Caco-2 (cell line): ENCODE data around the gene GPR37L1. TPM values are rescaled to one million over a fixed set of nuclear protein-coding genes. Genes with fewer than 3 reads are reported as not detected.

Source experiments
- BruUV-seq: library from RNA; stranded (reverse); fragments of 400-500 nt; replicated peaks from 2 replicates; lab custom pipeline; 2021; lab: Mats Ljungman, UMichigan
- CTCF ChIA-PET: fragments of 300-600 bp; sonication (Branson Sonifier 250); formaldehyde crosslinking; loops from one replicate; lab custom pipeline; 2022; ENCODE audit warnings: antibody characterized with exemption; lab: Charles Lee
- POLR2A ChIA-PET: fragments of 300-600 bp; sonication (Branson Sonifier 250); formaldehyde crosslinking; loops from one replicate; lab custom pipeline; 2022; ENCODE audit warnings: antibody characterized with exemption; lab: Charles Lee
- DNase-seq, 2 experiments: peaks; one replicate each; pipeline versions ENCODE4 v3.0.0 to v3.0.0-alpha.2; 2020 to 2022
- H3K27me3 ChIP-seq: replicated peaks from 2 replicates; pipeline ENCODE4 v1.6.0; 2011; ENCODE audit warnings: low read length; ENCODE audit not compliant: control insufficient read depth, insufficient read depth
- H3K36me3 ChIP-seq: 2 replicates; pipeline ENCODE4 v1.5.1; 2011; ENCODE audit warnings: low read length; ENCODE audit not compliant: control insufficient read depth, insufficient read depth
- H3K4me1 ChIP-seq: fragments of 250-450 bp; sonication (Bioruptor Pico); 2 replicates; pipeline ENCODE4 v1.5.1; 2020; ENCODE audit warnings: mild to moderate bottlenecking
- H3K4me3 ChIP-seq: 2 replicates; pipeline ENCODE4 v1.5.1; 2011; ENCODE audit warnings: low read depth, mild to moderate bottlenecking, control low read depth, low read length
- H3K9me3 ChIP-seq: fragments of 250-450 bp; sonication (Bioruptor Pico); 2 replicates; pipeline ENCODE4 v1.5.1; 2020; ENCODE audit warnings: mild to moderate bottlenecking, moderate library complexity
- H3K27ac Mint-ChIP-seq: one replicate; pipeline ENCODE4 v1.8.0; 2022; ENCODE audit warnings: mixed read lengths; ENCODE audit not compliant: unreplicated experiment
- H3K27me3 Mint-ChIP-seq: one replicate; pipeline ENCODE4 v1.8.0; 2022; ENCODE audit warnings: mixed read lengths; ENCODE audit not compliant: insufficient read depth, unreplicated experiment
- H3K36me3 Mint-ChIP-seq: one replicate; pipeline ENCODE4 v1.8.0; 2022; ENCODE audit warnings: mild to moderate bottlenecking, mixed read lengths; ENCODE audit not compliant: insufficient read depth, unreplicated experiment
- H3K4me1 Mint-ChIP-seq: one replicate; pipeline ENCODE4 v1.8.0; 2022; ENCODE audit warnings: low read depth, mixed read lengths; ENCODE audit not compliant: unreplicated experiment
- H3K4me3 Mint-ChIP-seq: one replicate; pipeline ENCODE4 v1.8.0; 2022; ENCODE audit warnings: mild to moderate bottlenecking, moderate library complexity, mixed read lengths; ENCODE audit not compliant: unreplicated experiment
- H3K9me3 Mint-ChIP-seq: one replicate; pipeline ENCODE4 v1.8.0; 2022; ENCODE audit warnings: mixed read lengths; ENCODE audit not compliant: unreplicated experiment
- CTCF ChIP-seq, 2 experiments: fragments of 200-600 bp in 1 of 2; IDR thresholded peaks; 1 replicate in 1 of 2; 2 replicates in 1 of 2; pipeline versions ENCODE4 v1.5.1 to v1.8.0; 2011 to 2022; ENCODE audit warnings: antibody characterized with exemption in 1 of 2, control low read depth in 1 of 2, inconsistent platforms in 1 of 2, low read depth in 1 of 2, low read length in 1 of 2, mild to moderate bottlenecking in 1 of 2, moderate library complexity in 1 of 2; ENCODE audit not compliant: insufficient read depth in 1 of 2, severe bottlenecking in 1 of 2, unreplicated experiment in 1 of 2
- intact Hi-C: fragments of 100-400 bp; cut with micrococcal nuclease; formaldehyde crosslinking; loops from one replicate; pipeline ENCODE4 v1.10.0; 2022; ENCODE audit not compliant: unreplicated experiment
- total RNA-seq: library from RNA; stranded (reverse); gene quantifications from 2 replicates; pipeline ENCODE4 v1.2.3, GENCODE V29; 2022

The GPR37L1 gene
- total RNA-seq, 1 experiment from 2014 or later, result 0.07 TPM

DNA sequence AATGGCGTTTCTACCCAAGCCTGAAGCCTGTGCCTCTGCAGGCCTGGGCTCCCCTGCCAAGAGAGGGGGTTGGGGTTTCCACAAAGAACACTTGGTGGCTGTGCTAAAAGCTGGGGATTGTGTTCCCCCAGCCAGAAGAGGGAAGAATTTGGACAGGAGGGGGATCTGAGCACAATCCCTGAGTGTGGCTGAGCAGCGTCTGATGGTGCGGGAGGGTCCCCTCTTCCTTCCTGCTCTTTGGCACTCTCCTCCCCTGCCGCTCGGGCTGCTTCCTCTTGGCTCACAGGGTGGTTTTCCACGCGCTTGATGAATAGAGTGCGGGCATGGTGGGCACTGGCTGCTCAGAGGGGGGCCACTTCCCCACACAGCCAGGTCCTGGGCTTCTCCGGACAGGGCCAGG is 3.7 kb downstream of the GPR37L1 start:
- BruUV-seq, result no TSS peak
- no peaks in the 10 kb centered on the region for H3K36me3 Mint-ChIP-seq
- CTCF ChIA-PET, result no interaction called here

DNA sequence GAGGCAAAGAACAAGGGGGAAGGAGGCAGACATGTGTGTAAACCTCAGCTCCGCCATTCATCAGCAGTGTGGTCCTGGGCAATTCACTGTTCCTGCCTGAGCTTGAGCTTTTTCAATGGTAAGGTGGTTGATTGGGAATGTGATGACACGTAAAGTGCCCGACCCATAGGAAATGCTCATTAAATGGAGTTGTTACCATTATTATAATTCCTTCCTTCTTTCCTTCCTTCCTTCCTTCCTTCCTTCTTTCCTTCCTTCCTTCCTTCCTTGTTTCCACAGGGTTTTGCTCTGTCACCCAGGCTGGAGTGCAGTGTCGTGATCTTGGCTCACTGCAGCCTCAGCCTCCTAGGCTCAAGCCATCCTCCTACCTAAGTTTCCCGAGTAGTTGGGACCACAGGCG is 4.3 kb downstream of the GPR37L1 start:
- BruUV-seq, result no TSS peak
- H3K27me3 ChIP-seq, result no peaks in the 10 kb centered on the region
- intact Hi-C loops, result no loop called here
- peaks cover 10% of the 10 kb centered on the region for H3K4me1 ChIP-seq
- H3K9me3 ChIP-seq, result no peaks in the 10 kb centered on the region
- Mint-ChIP-seq H3K4me1 (no peaks in the 10 kb centered on the region), H3K27me3 (no peaks in the 10 kb centered on the region), H3K9me3 (no peaks in the 10 kb centered on the region), H3K27ac (no peak overlapping the region), H3K36me3 (no peaks in the 10 kb centered on the region), H3K4me3 (no peak overlapping the region)
- POLR2A ChIA-PET, result no interaction called here
- H3K36me3 ChIP-seq, result no peaks in the 10 kb centered on the region
- no peak overlapping the region for H3K4me3 ChIP-seq
- no peak for DNase-seq
- CTCF ChIA-PET, result no interaction called here
- TF ChIP-seq CTCF (IDR thresholded peaks at IDR 0.05; ENCODE audit: insufficient read depth in 1 of 2, low read depth in 1 of 2, low read length in 1 of 2, severe bottlenecking in 1 of 2, unreplicated experiment in 1 of 2), result no peak

More for the DNA sequence above, 3.7 kb downstream of the GPR37L1 start:
- H3K4me1 Mint-ChIP-seq, result no peaks in the 10 kb centered on the region
- H3K27ac Mint-ChIP-seq, result no peak overlapping the region
- Histone ChIP-seq H3K9me3 (no peaks in the 10 kb centered on the region), H3K36me3 (no peaks in the 10 kb centered on the region), H3K27me3 (no peaks in the 10 kb centered on the region), H3K4me1 (peaks cover 5% of the 10 kb centered on the region; the same call in 1 of the 2 replicates), H3K4me3 (no peak overlapping the region)
- H3K4me3 Mint-ChIP-seq, result no peak overlapping the region
- intact Hi-C loops, result no loop called here
- no peaks in the 10 kb centered on the region for H3K9me3 Mint-ChIP-seq
- TF ChIP-seq CTCF (IDR thresholded peaks at IDR 0.05; ENCODE audit: insufficient read depth in 1 of 2, low read depth in 1 of 2, low read length in 1 of 2, severe bottlenecking in 1 of 2, unreplicated experiment in 1 of 2), result no peak
- POLR2A ChIA-PET, result no interaction called here
- H3K27me3 Mint-ChIP-seq, result no peaks in the 10 kb centered on the region
- no peak for DNase-seq

DNA sequence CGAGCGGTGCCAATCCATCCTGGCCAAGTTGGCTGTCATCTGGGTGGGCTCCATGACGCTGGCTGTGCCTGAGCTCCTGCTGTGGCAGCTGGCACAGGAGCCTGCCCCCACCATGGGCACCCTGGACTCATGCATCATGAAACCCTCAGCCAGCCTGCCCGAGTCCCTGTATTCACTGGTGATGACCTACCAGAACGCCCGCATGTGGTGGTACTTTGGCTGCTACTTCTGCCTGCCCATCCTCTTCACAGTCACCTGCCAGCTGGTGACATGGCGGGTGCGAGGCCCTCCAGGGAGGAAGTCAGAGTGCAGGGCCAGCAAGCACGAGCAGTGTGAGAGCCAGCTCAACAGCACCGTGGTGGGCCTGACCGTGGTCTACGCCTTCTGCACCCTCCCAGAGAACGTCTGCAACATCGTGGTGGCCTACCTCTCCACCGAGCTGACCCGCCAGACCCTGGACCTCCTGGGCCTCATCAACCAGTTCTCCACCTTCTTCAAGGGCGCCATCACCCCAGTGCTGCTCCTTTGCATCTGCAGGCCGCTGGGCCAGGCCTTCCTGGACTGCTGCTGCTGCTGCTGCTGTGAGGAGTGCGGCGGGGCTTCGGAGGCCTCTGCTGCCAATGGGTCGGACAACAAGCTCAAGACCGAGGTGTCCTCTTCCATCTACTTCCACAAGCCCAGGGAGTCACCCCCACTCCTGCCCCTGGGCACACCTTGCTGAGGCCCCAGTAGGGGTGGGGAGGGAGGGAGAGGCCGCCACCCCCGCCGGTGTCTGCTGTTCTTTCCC is 5.3 kb downstream of the GPR37L1 start:
- Histone ChIP-seq H3K4me3 (no peak overlapping the region), H3K4me1 (peaks cover 14% of the 10 kb centered on the region), H3K9me3 (no peaks in the 10 kb centered on the region), H3K27me3 (no peaks in the 10 kb centered on the region), H3K36me3 (no peaks in the 10 kb centered on the region)
- Mint-ChIP-seq H3K4me3 (no peak overlapping the region), H3K4me1 (no peaks in the 10 kb centered on the region), H3K27ac (no peak overlapping the region), H3K9me3 (no peaks in the 10 kb centered on the region), H3K27me3 (no peaks in the 10 kb centered on the region), H3K36me3 (peaks cover 8% of the 10 kb centered on the region)
- ChIA-PET POLR2A (interaction anchor here (0.5 to 0.6 kb wide), 2 partner anchors 74 to 173 kb away, joined by 4 to 8 read pairs; no protein-coding TSS in a partner anchor), CTCF (interaction anchor here (0.6 kb wide), 1 partner anchor 55 kb away, joined by 5 read pairs; no protein-coding TSS in a partner anchor)
- intact Hi-C loops, result no loop called here
- DNase-seq, result no peak
- no peak for TF ChIP-seq CTCF (IDR thresholded peaks at IDR 0.05; ENCODE audit: insufficient read depth in 1 of 2, low read depth in 1 of 2, low read length in 1 of 2, severe bottlenecking in 1 of 2, unreplicated experiment in 1 of 2)
- BruUV-seq, result no TSS peak
